Thoracic aorta (tissue), 2 donors: ENCODE measurements around the gene COL24A1. TPM values are rescaled to one million over a fixed set of nuclear protein-coding genes. Genes with fewer than 3 reads are reported as not detected.

Experiments
- ATAC-seq: fragments of 150-250 bp; one replicate; pipeline ENCODE4 v1.8.0; 2017; ENCODE audit warnings: low read depth; ENCODE audit not compliant: insufficient number of reproducible peaks, low FRiP score
- DNase-seq: peaks from one replicate; pipeline ENCODE4 v3.0.0-alpha.2; 2020; ENCODE audit warnings: low spot score
- H3K27ac ChIP-seq, 2 donors: fragments of 200-600 bp; sonication (generic); 1 replicate in 1 of 2; 2 replicates in 1 of 2; pipeline ENCODE4 v1.5.1; 2016; ENCODE audit warnings: mild to moderate bottlenecking in 2 of 2, moderate library complexity in 2 of 2
- H3K27me3 ChIP-seq: fragments of 200-600 bp; sonication (generic); replicated peaks from 2 replicates; pipeline ENCODE4 v1.6.0; 2016; ENCODE audit warnings: mild to moderate bottlenecking; ENCODE audit not compliant: insufficient read depth
- H3K36me3 ChIP-seq: fragments of 200-600 bp; sonication (generic); one replicate; pipeline ENCODE4 v1.5.1; 2016
- H3K4me1 ChIP-seq, 2 donors: fragments of 200-600 bp; sonication (generic); 1 replicate in 1 of 2; 2 replicates in 1 of 2; pipeline versions ENCODE4 v1.5.1 to v1.6.0; 2016; ENCODE audit warnings: low read depth in 2 of 2, mild to moderate bottlenecking in 1 of 2; ENCODE audit not compliant: control insufficient read depth in 1 of 2
- H3K4me3 ChIP-seq: fragments of 200-600 bp; sonication (generic); 2 replicates; pipeline ENCODE4 v1.5.1; 2016; ENCODE audit warnings: mild to moderate bottlenecking
- H3K9me3 ChIP-seq: fragments of 200-600 bp; sonication (generic); 2 replicates; pipeline ENCODE4 v1.5.1; 2016
- CTCF ChIP-seq: fragments of 200-600 bp; sonication (generic); IDR thresholded peaks from one replicate; pipeline ENCODE4 v1.5.1; 2019; ENCODE audit warnings: antibody characterized with exemption
- total RNA-seq, 2 donors: library from RNA; depleted of rRNA; stranded (reverse); fragments of >200 nt; gene quantifications; one replicate each; pipeline versions ENCODE4 v1.1.0 to v1.2.3, GENCODE V29; 2016

COL24A1 gene
- total RNA-seq, 2 donors from 2014 or later: 1.6 to 2.8 TPM

- Histone ChIP-seq H3K4me3 (no peak overlapping the region), H3K36me3 (no peaks in the 10 kb centered on the region), H3K4me1 (no peaks in the 10 kb centered on the region), H3K27me3 (no peaks in the 10 kb centered on the region), H3K27ac (no peak overlapping the region), H3K9me3 (no peaks in the 10 kb centered on the region)
- ATAC-seq: no peak
- TF ChIP-seq CTCF: no peak
- DNase-seq: no peak
These were observed 40.8 kb upstream of the COL24A1 start for GRCh38 chr1:86197206-86197855.

- Histone ChIP-seq H3K27ac (no peak overlapping the region), H3K27me3 (no peaks in the 10 kb centered on the region), H3K9me3 (no peaks in the 10 kb centered on the region), H3K4me3 (no peak overlapping the region), H3K36me3 (no peaks in the 10 kb centered on the region), H3K4me1 (no peaks in the 10 kb centered on the region)
- no peak for ATAC-seq
- TF ChIP-seq CTCF: no peak
- DNase-seq: no peak
These were observed 38.7 kb upstream of the COL24A1 start for GRCh38 chr1:86195281-86195680.

- Histone ChIP-seq H3K36me3 (no peaks in the 10 kb centered on the region), H3K27me3 (no peaks in the 10 kb centered on the region), H3K4me3 (no peak overlapping the region), H3K9me3 (no peaks in the 10 kb centered on the region), H3K4me1 (no peaks in the 10 kb centered on the region), H3K27ac (no peak overlapping the region)
- ATAC-seq (no peak), DNase-seq (no peak)
- TF ChIP-seq CTCF: no peak
These were observed 38.0 kb upstream of the COL24A1 start for GRCh38 chr1:86194491-86195034.

GRCh38 chr1:86192417-86192816 is 35.8 kb upstream of the COL24A1 start:
- no peak overlapping the region for H3K27ac ChIP-seq
- H3K36me3 ChIP-seq: no peaks in the 10 kb centered on the region
- ATAC-seq: no peak
- TF ChIP-seq CTCF: no peak
- DNase-seq: no peak
- H3K4me3 ChIP-seq: no peak overlapping the region
- H3K9me3 ChIP-seq: no peaks in the 10 kb centered on the region
- H3K4me1 ChIP-seq: no peaks in the 10 kb centered on the region
- H3K27me3 ChIP-seq: no peaks in the 10 kb centered on the region

GRCh38 chr1:86191958-86192357 is 35.4 kb upstream of the COL24A1 start:
- ATAC-seq (no peak), DNase-seq (no peak)
- Histone ChIP-seq H3K36me3 (no peaks in the 10 kb centered on the region), H3K4me1 (no peaks in the 10 kb centered on the region), H3K4me3 (no peak overlapping the region), H3K9me3 (no peaks in the 10 kb centered on the region), H3K27me3 (no peaks in the 10 kb centered on the region), H3K27ac (no peak overlapping the region)
- no peak for TF ChIP-seq CTCF
